ENCODE measurements around the gene UBE2V1. TPM values are rescaled to one million over a fixed set of nuclear protein-coding genes. Genes with fewer than 3 reads are reported as not detected.

Gene UBE2V1
- total RNA-seq, 3 donors from 2014 or later (not counting 1 experiment from before 2014, with no cell fraction given): 194 to 238 (median 236) TPM

- Histone ChIP-seq H3K4me1 (ENCODE audit: control insufficient read depth, insufficient read depth, low read length) (peaks cover 11% of the 10 kb centered on the region), H3K4me3 (ENCODE audit: low read length) (no peak overlapping the region), H3K27ac (ENCODE audit: low read length) (no peak overlapping the region), H3K36me3 (ENCODE audit: control insufficient read depth, insufficient read depth, low read length) (no peaks in the 10 kb centered on the region), H3K27me3 (ENCODE audit: control insufficient read depth, insufficient read depth, low read length) (no peaks in the 10 kb centered on the region), H3K9me3 (ENCODE audit: control insufficient read depth, insufficient read depth, low read length) (no peaks in the 10 kb centered on the region)
- H3K4me3 Mint-ChIP-seq: no peak overlapping the region
- no peak overlapping the region for H3K27ac Mint-ChIP-seq
- peaks cover 9% of the 10 kb centered on the region in 2 donors for H3K4me1 Mint-ChIP-seq
- no peaks in the 10 kb centered on the region for H3K36me3 Mint-ChIP-seq
- H3K9me3 Mint-ChIP-seq: no peaks in the 10 kb centered on the region
- 97% methylated on average over 7 of the region's 7 CpGs for WGBS (ENCODE audit: insufficient coverage)
- DNase-seq (no peak), ATAC-seq (no peak)
- peaks cover 0 to 3% of the 10 kb centered on the region in 2 donors for H3K27me3 Mint-ChIP-seq (ENCODE audit: low read depth in 2 of 2)
- intact Hi-C loops (cut with micrococcal nuclease): no loop called here
- TF ChIP-seq, protein P1, sequence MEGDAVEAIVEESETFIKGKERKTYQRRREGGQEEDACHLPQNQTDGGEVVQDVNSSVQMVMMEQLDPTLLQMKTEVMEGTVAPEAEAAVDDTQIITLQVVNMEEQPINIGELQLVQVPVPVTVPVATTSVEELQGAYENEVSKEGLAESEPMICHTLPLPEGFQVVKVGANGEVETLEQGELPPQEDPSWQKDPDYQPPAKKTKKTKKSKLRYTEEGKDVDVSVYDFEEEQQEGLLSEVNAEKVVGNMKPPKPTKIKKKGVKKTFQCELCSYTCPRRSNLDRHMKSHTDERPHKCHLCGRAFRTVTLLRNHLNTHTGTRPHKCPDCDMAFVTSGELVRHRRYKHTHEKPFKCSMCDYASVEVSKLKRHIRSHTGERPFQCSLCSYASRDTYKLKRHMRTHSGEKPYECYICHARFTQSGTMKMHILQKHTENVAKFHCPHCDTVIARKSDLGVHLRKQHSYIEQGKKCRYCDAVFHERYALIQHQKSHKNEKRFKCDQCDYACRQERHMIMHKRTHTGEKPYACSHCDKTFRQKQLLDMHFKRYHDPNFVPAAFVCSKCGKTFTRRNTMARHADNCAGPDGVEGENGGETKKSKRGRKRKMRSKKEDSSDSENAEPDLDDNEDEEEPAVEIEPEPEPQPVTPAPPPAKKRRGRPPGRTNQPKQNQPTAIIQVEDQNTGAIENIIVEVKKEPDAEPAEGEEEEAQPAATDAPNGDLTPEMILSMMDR (IDR thresholded peaks at IDR 0.05): no peak
These were observed 42.6 kb downstream of the UBE2V1 start for GRCh38 chr20:50070361-50070760.

DNA sequence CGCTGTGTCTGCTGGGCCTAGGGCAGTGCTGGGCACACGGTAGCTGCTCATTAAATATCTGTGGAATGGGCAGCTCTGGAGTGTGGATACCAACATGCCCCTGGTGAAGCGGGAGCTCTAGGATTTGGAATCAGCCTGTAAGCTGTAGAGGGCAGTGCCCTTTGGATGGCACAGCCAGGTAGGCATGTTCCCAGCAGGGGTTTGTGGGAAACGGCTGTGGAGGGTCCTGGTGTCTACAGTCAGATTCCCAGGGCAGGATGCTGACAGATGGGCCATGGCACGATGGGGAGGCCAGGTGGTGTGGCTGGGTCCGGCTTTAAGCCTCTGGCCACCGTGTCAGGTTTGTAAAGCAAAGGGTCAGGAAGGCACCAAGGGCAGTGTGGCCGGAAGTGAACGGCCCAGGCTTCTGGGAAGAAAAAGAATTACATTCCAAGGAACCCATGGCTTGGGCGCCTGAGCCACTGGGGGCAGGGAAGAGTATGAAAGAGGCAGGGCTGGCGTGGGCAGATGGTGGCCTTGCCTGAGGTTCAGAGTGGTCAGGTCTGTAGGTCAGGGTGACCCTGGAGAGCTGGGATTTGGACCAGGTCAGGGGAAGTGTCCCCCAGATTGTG, 44.8 kb downstream of the UBE2V1 start:
- Histone ChIP-seq H3K36me3 (ENCODE audit: control insufficient read depth, insufficient read depth, low read length) (no peaks in the 10 kb centered on the region), H3K4me3 (ENCODE audit: low read length) (no peak overlapping the region), H3K4me1 (ENCODE audit: control insufficient read depth, insufficient read depth, low read length) (peaks cover 11% of the 10 kb centered on the region), H3K27me3 (ENCODE audit: control insufficient read depth, insufficient read depth, low read length) (no peaks in the 10 kb centered on the region), H3K27ac (ENCODE audit: low read length) (no peak overlapping the region), H3K9me3 (ENCODE audit: control insufficient read depth, insufficient read depth, low read length) (no peaks in the 10 kb centered on the region)
- ATAC-seq (no peak), DNase-seq (no peak)
- no peak overlapping the region for H3K4me3 Mint-ChIP-seq
- H3K4me1 Mint-ChIP-seq: peaks cover 9% of the 10 kb centered on the region in 2 donors
- H3K27ac Mint-ChIP-seq: no peak overlapping the region
- no peaks in the 10 kb centered on the region for H3K9me3 Mint-ChIP-seq
- no peaks in the 10 kb centered on the region for H3K36me3 Mint-ChIP-seq
- TF ChIP-seq, protein P1 (IDR thresholded peaks at IDR 0.05): no peak
- intact Hi-C loops (cut with micrococcal nuclease): no loop called here
- peaks cover 0 to 3% of the 10 kb centered on the region in 2 donors for H3K27me3 Mint-ChIP-seq (ENCODE audit: low read depth in 2 of 2)
- WGBS (ENCODE audit: insufficient coverage): 86% methylated on average over 11 of the region's 11 CpGs

- 95% methylated on average over 2 of the region's 2 CpGs for WGBS (ENCODE audit: insufficient coverage)
- no peaks in the 10 kb centered on the region for H3K9me3 ChIP-seq (ENCODE audit: control insufficient read depth, insufficient read depth, low read length)
- no peak for ATAC-seq
- peaks cover 11% of the 10 kb centered on the region for H3K4me1 ChIP-seq (ENCODE audit: control insufficient read depth, insufficient read depth, low read length)
- Mint-ChIP-seq H3K27ac (no peak overlapping the region), H3K9me3 (no peaks in the 10 kb centered on the region), H3K4me3 (no peak overlapping the region), H3K27me3 (ENCODE audit: low read depth in 2 of 2) (peaks cover 0 to 3% of the 10 kb centered on the region in 2 donors), H3K36me3 (no peaks in the 10 kb centered on the region), H3K4me1 (peaks cover 9% of the 10 kb centered on the region in 2 donors)
- H3K27me3 ChIP-seq (ENCODE audit: control insufficient read depth, insufficient read depth, low read length): no peaks in the 10 kb centered on the region
- no peak overlapping the region for H3K4me3 ChIP-seq (ENCODE audit: low read length)
- intact Hi-C loops (cut with micrococcal nuclease): no loop called here
- no peak for DNase-seq
- TF ChIP-seq, protein P1 (IDR thresholded peaks at IDR 0.05): no peak
- H3K27ac ChIP-seq (ENCODE audit: low read length): no peak overlapping the region
- no peaks in the 10 kb centered on the region for H3K36me3 ChIP-seq (ENCODE audit: control insufficient read depth, insufficient read depth, low read length)
These were observed 45.5 kb downstream of the UBE2V1 start for GRCh38 chr20:50067461-50067860.

DNA sequence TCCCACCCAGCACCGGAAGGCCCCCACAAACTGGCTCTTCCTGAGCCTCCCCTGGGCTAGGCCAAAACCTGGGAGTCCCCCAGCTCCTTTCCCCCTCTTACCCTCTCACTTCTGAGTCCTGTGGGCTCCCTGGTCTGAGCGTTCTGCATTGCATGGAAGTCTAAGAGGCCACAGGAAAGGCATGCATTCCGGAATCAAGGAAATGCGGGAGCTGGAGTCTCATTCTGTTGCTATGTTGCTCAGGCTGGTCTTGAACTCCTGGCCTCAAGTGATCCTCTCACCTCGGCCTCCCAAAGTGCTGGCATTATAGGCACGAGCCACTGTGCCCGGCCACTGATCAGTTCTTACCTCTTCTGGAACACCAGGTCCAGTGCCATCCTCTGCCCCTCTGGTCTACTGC, 45.9 kb downstream of the UBE2V1 start:
- Mint-ChIP-seq H3K4me3 (no peak overlapping the region), H3K36me3 (no peaks in the 10 kb centered on the region), H3K27me3 (ENCODE audit: low read depth in 2 of 2) (peaks cover 0 to 3% of the 10 kb centered on the region in 2 donors), H3K4me1 (peaks cover 9% of the 10 kb centered on the region in 2 donors), H3K27ac (no peak overlapping the region), H3K9me3 (no peaks in the 10 kb centered on the region)
- Histone ChIP-seq H3K9me3 (ENCODE audit: control insufficient read depth, insufficient read depth, low read length) (no peaks in the 10 kb centered on the region), H3K4me3 (ENCODE audit: low read length) (no peak overlapping the region), H3K4me1 (ENCODE audit: control insufficient read depth, insufficient read depth, low read length) (peaks cover 11% of the 10 kb centered on the region), H3K36me3 (ENCODE audit: control insufficient read depth, insufficient read depth, low read length) (no peaks in the 10 kb centered on the region), H3K27me3 (ENCODE audit: control insufficient read depth, insufficient read depth, low read length) (no peaks in the 10 kb centered on the region), H3K27ac (ENCODE audit: low read length) (no peak overlapping the region)
- intact Hi-C loops (cut with micrococcal nuclease): no loop called here
- no peak for ATAC-seq
- WGBS (ENCODE audit: insufficient coverage): 86% methylated on average over 7 of the region's 7 CpGs
- TF ChIP-seq, protein P1 (IDR thresholded peaks at IDR 0.05): no peak
- DNase-seq: no peak
